Natural killer cell (primary cell): Measurements from ENCODE around the gene SCTR. TPM values are rescaled to one million over a fixed set of nuclear protein-coding genes. Genes with fewer than 3 reads are reported as not detected.

Experiments
- ATAC-seq, 3 donors: fragments of 150-1000 bp in 2 of 3; fragments of 200-7000 bp in 1 of 3; cut with Tn5 transposase; 1 replicate in 1 of 3; 2 replicates in 2 of 3; pipeline ENCODE4 v1.10.0; 2021; ENCODE audit warnings: mild to moderate bottlenecking in 2 of 3, moderate library complexity in 2 of 3
- DNase-seq, 2 donors: peaks; one replicate each; pipeline versions ENCODE4 v3.0.0 to v3.0.0-alpha.2; 2013 to 2021; ENCODE audit warnings: mixed read lengths in 1 of 2
- H3K27ac ChIP-seq: one replicate; pipeline ENCODE4 v1.5.1; 2013; ENCODE audit warnings: mild to moderate bottlenecking, low read length
- H3K27me3 ChIP-seq: one replicate; pipeline ENCODE4 v1.6.1; 2013; ENCODE audit warnings: low read length; ENCODE audit not compliant: control insufficient read depth, insufficient read depth
- H3K36me3 ChIP-seq: one replicate; pipeline ENCODE4 v1.6.1; 2013; ENCODE audit warnings: low read length; ENCODE audit not compliant: control insufficient read depth, insufficient read depth
- H3K4me1 ChIP-seq: one replicate; pipeline ENCODE4 v1.6.1; 2013; ENCODE audit warnings: low read length; ENCODE audit not compliant: control insufficient read depth, insufficient read depth
- H3K4me3 ChIP-seq: one replicate; pipeline ENCODE4 v1.5.1; 2013; ENCODE audit warnings: low read length
- H3K9me3 ChIP-seq: one replicate; pipeline ENCODE4 v1.6.1; 2013; ENCODE audit warnings: low read length; ENCODE audit not compliant: control insufficient read depth, insufficient read depth
- H3K27ac Mint-ChIP-seq, 2 donors: one replicate each; pipeline ENCODE4 v1.8.0; 2022; ENCODE audit warnings: mild to moderate bottlenecking in 2 of 2, mixed read lengths in 2 of 2, moderate library complexity in 1 of 2
- H3K27me3 Mint-ChIP-seq, 2 donors: one replicate each; pipeline ENCODE4 v1.8.0; 2022; ENCODE audit warnings: low read depth in 2 of 2, mixed read lengths in 2 of 2
- H3K36me3 Mint-ChIP-seq: one replicate; pipeline ENCODE4 v1.8.0; 2022; ENCODE audit warnings: mixed read lengths
- H3K4me1 Mint-ChIP-seq, 2 donors: one replicate each; pipeline ENCODE4 v1.8.0; 2022; ENCODE audit warnings: mixed read lengths in 2 of 2
- H3K4me3 Mint-ChIP-seq: one replicate; pipeline ENCODE4 v1.8.0; 2022; ENCODE audit warnings: mild to moderate bottlenecking, moderate library complexity, mixed read lengths
- H3K9me3 Mint-ChIP-seq, 2 donors: one replicate each; pipeline ENCODE4 v1.8.0; 2022; ENCODE audit warnings: mixed read lengths in 2 of 2
- WGBS: methylation state at CpG from one replicate; pipeline ENCODE4 v1.1.7; 2013; ENCODE audit warnings: missing lambda C conversion rate; ENCODE audit not compliant: insufficient coverage; 5-methylcytosine and 5-hydroxymethylcytosine counted together
- intact Hi-C: fragments of 100-400 bp; cut with micrococcal nuclease; formaldehyde crosslinking; loops from one replicate; pipeline ENCODE4 v1.14.2; 2022
- total RNA-seq, 4 donors: library from RNA; stranded (reverse); fragments of 120-200 nt in 1 of 4; gene quantifications; one replicate each; pipeline versions ENCODE4 v1.2.3 to v1.2.4, GENCODE V29; 2013 to 2022
- TF ChIP-seq, protein P1 (sequence below): fragments of 200-600 bp; IDR thresholded peaks from one replicate; pipeline ENCODE4 v1.8.0; 2022; ENCODE audit warnings: antibody characterized with exemption

Gene SCTR
- total RNA-seq, 3 donors from 2014 or later (not counting 1 experiment from before 2014, with no cell fraction given): not detected

DNA sequence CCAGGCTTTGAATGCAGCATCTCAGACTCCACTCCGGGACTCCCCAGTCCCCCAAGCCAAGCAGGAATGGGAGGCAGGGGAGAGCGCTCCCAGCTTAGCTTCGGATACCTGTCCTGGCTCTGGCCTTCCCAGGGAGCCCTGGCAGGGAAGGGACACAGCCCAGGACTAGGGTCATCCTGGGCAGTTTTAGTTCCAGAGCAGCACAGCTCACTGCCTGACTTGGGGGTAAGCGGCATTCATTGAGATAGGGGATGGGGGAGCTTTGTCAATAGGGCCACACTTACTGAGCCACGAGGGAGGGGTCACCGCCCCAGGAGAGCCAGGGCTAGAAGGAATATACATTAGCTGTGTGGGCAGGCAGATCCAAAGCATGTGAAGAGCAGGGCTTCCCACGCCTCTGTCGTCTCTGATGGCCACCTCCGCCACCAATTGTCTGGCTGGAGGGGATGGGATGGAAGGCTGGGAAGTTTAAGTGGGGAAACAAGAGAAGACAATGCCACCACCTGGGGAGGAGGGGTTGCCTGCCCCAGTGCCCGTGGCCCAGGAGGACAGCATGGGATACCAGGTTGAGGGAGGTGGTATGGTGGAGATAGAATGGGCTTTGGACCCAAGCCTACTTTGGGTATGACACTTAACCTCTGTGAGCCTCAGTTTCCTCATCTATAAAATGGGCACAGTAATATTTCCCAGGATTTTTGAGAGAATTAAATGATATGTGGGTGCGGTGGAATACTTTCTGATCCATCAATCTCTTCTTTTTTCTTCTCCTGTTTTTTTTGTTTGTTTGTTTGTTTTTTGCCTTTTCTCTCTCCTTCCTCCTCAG lies 40.2 kb downstream of the SCTR start:
- no peak overlapping the region for H3K27ac Mint-ChIP-seq

DNA sequence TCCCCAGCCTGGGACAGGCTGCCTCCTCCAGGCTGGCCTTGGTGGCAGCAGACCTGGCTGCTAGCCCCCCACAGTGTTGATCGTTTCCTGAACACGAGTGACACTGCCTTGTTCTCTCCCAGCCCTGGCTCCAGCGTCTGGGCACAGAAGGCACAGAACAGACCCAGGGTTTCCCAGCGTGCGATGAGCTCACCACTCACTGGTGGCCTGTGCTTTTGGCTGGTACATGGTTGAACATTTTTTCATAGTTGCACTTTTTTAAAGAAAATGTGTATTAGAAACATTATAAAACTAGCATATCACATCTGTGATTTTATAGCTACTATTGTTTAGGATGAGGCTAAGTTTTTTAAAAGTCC lies 40.9 kb downstream of the SCTR start:
- Mint-ChIP-seq H3K36me3 (no peaks in the 10 kb centered on the region), H3K27ac (no peak overlapping the region), H3K9me3 (no peaks in the 10 kb centered on the region), H3K4me3 (no peak overlapping the region), H3K4me1 (no peaks in the 10 kb centered on the region), H3K27me3 (no peaks in the 10 kb centered on the region)
- no peak for ATAC-seq
- no peaks in the 10 kb centered on the region for H3K27me3 ChIP-seq
- DNase-seq: no peak
- H3K4me1 ChIP-seq: no peaks in the 10 kb centered on the region
- H3K27ac ChIP-seq: no peak overlapping the region
- H3K9me3 ChIP-seq: no peaks in the 10 kb centered on the region
- no peaks in the 10 kb centered on the region for H3K36me3 ChIP-seq
- intact Hi-C loops: no loop called here
- H3K4me3 ChIP-seq: no peak overlapping the region
- TF ChIP-seq, protein P1, sequence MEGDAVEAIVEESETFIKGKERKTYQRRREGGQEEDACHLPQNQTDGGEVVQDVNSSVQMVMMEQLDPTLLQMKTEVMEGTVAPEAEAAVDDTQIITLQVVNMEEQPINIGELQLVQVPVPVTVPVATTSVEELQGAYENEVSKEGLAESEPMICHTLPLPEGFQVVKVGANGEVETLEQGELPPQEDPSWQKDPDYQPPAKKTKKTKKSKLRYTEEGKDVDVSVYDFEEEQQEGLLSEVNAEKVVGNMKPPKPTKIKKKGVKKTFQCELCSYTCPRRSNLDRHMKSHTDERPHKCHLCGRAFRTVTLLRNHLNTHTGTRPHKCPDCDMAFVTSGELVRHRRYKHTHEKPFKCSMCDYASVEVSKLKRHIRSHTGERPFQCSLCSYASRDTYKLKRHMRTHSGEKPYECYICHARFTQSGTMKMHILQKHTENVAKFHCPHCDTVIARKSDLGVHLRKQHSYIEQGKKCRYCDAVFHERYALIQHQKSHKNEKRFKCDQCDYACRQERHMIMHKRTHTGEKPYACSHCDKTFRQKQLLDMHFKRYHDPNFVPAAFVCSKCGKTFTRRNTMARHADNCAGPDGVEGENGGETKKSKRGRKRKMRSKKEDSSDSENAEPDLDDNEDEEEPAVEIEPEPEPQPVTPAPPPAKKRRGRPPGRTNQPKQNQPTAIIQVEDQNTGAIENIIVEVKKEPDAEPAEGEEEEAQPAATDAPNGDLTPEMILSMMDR: no peak
- 67% methylated on average over 5 of the region's 5 CpGs for WGBS

More for the DNA sequence above, 40.2 kb downstream of the SCTR start:
- no peaks in the 10 kb centered on the region for H3K4me1 ChIP-seq
- 87% methylated on average over 10 of the region's 11 CpGs for WGBS
- no peaks in the 10 kb centered on the region for H3K9me3 ChIP-seq
- H3K9me3 Mint-ChIP-seq: no peaks in the 10 kb centered on the region
- intact Hi-C loops: no loop called here
- peaks cover 0 to under 1% of the 10 kb centered on the region in 2 donors for H3K27me3 Mint-ChIP-seq
- ATAC-seq (no peak), DNase-seq (no peak)
- no peak overlapping the region for H3K27ac ChIP-seq
- H3K36me3 ChIP-seq: no peaks in the 10 kb centered on the region
- H3K4me1 Mint-ChIP-seq: no peaks in the 10 kb centered on the region
- H3K36me3 Mint-ChIP-seq: no peaks in the 10 kb centered on the region
- no peak overlapping the region for H3K4me3 Mint-ChIP-seq
- TF ChIP-seq, protein P1: no peak
- H3K4me3 ChIP-seq: no peak overlapping the region
- H3K27me3 ChIP-seq: no peaks in the 10 kb centered on the region

DNA sequence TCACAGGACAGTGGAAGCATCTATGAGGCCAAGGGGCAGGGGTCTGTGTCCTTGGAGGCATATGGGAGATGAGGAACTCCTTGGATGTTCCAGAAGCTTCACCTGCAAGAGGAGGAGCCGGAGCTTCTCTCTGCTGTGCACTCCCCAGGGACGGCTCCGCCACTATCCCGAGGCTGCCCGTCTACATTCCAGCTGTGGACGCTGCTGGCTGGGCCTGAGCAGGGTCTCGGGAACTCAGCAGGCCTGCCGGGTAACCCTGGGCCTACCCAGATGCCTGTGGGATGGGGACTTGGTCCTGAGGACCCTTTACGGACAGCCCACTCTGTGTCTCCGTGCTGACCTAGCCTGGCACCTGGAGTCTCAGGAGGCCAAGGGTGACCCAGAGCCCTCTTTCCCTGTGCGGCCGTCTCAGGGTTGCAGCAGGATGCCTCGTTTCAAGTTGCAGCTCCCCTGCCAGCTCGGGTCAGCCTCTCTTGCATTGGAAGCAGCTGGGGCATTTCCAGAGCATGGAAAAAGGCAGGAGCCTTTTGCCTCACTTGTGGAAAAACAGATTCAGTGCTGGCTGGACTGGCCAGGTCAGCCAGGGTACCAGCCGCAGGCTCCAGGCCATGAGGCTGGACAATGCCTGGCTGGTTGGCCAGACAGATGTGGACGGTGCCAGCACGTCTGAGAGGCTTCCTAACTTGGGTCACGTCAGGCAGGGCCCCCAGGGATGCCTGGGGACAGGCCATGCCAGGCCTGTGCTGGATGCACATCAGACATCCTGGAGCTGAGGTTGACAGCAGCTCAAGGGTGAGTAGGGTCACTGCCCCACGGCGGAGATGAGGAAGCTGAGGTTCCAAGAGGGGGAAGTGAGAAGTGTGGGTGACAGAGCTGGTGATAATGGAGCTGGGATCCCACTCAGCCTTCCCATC lies 41.5 kb downstream of the SCTR start:
- TF ChIP-seq, protein P1: no peak
- Histone ChIP-seq H3K4me1 (no peaks in the 10 kb centered on the region), H3K27me3 (no peaks in the 10 kb centered on the region), H3K27ac (no peak overlapping the region), H3K9me3 (no peaks in the 10 kb centered on the region), H3K36me3 (no peaks in the 10 kb centered on the region), H3K4me3 (no peak overlapping the region)
- WGBS: 79% methylated on average over 20 of the region's 20 CpGs
- Mint-ChIP-seq H3K27me3 (no peaks in the 10 kb centered on the region), H3K9me3 (no peaks in the 10 kb centered on the region), H3K27ac (no peak overlapping the region), H3K4me3 (no peak overlapping the region), H3K4me1 (no peaks in the 10 kb centered on the region), H3K36me3 (no peaks in the 10 kb centered on the region)
- ATAC-seq (no peak), DNase-seq (no peak)
- intact Hi-C loops: no loop called here
